ENCODE results near the gene ZNF385B.
"Not testable (repeated sequence)": the region's sequence is repeated elsewhere in the genome, so short reads cannot be mapped to it uniquely, and the experiment has no call there.

ZNF385B gene

GRCh38 chr2:179790235-179791217 lies 70.9 kb downstream of the ZNF385B start:
- no peak for DNase-seq (ENCODE audit: low read depth)
- TF ChIP-seq CTCF (conservative IDR thresholded peaks at IDR 0.05; ENCODE audit: low read length) = no peak
- no peak overlapping the region for H3K4me3 ChIP-seq (ENCODE audit: low read length)

- no peak overlapping the region for H3K4me3 ChIP-seq (ENCODE audit: low read length)
- no peak for TF ChIP-seq CTCF (conservative IDR thresholded peaks at IDR 0.05; ENCODE audit: low read length)
- no peak for DNase-seq (ENCODE audit: low read depth)
Measured at GRCh38 chr2:179788104-179788503, 73.3 kb downstream of the ZNF385B start.

GRCh38 chr2:179787601-179788000 lies 73.8 kb downstream of the ZNF385B start:
- no peak for DNase-seq (ENCODE audit: low read depth)
- no peak overlapping the region for H3K4me3 ChIP-seq (ENCODE audit: low read length)
- TF ChIP-seq CTCF (conservative IDR thresholded peaks at IDR 0.05; ENCODE audit: low read length) = no peak

- no peak overlapping the region for H3K4me3 ChIP-seq (ENCODE audit: low read length)
- TF ChIP-seq CTCF (conservative IDR thresholded peaks at IDR 0.05; ENCODE audit: low read length) = no peak
- DNase-seq (ENCODE audit: low read depth) = no peak
Measured at GRCh38 chr2:179785902-179786301, 75.5 kb downstream of the ZNF385B start.

- not testable (repeated sequence) for DNase-seq (ENCODE audit: low read depth); H3K4me3 ChIP-seq (ENCODE audit: low read length)
Measured at GRCh38 chr2:179782346-179782745, 79.1 kb downstream of the ZNF385B start.

- no peak for TF ChIP-seq CTCF (conservative IDR thresholded peaks at IDR 0.05; ENCODE audit: low read length)
- H3K4me3 ChIP-seq (ENCODE audit: low read length) = no peak overlapping the region
- no peak for DNase-seq (ENCODE audit: low read depth)
Measured at GRCh38 chr2:179773986-179774385, 87.4 kb downstream of the ZNF385B start.

GRCh38 chr2:179772346-179772745 lies 89.1 kb downstream of the ZNF385B start:
- no peak for TF ChIP-seq CTCF (conservative IDR thresholded peaks at IDR 0.05; ENCODE audit: low read length)
- H3K4me3 ChIP-seq (ENCODE audit: low read length) = no peak overlapping the region
- no peak for DNase-seq (ENCODE audit: low read depth)
